ENCODE data around the gene EDN1. TPM values are rescaled to one million over a fixed set of nuclear protein-coding genes. Genes with fewer than 3 reads are reported as not detected.

EDN1 gene
- total RNA-seq, 1 experiment from 2014 or later = 15.1 TPM

GRCh38 chr6:12339022-12339421, 48.9 kb downstream of the EDN1 start:
- intact Hi-C loops (cut with micrococcal nuclease; ENCODE audit: unreplicated experiment) (no loop called here), in situ Hi-C loops (cut with HindIII; ENCODE audit: low pct_unique_long_range_greater_than_20kb, low sequenced_read_pairs) (no loop called here)
- no peaks in the 10 kb centered on the region for H3K36me3 ChIP-seq (ENCODE audit: control insufficient read depth, insufficient read depth, low read length)
- H3K4me3 ChIP-seq (ENCODE audit: low read depth in 2 of 2, low read length in 2 of 2) = no peak overlapping the region
- peak overlapping the region; percentile 98 for H3K27ac ChIP-seq (ENCODE audit: low read length)
- H3K4me1 ChIP-seq (ENCODE audit: control insufficient read depth, insufficient read depth, low read length) = peaks cover 53% of the 10 kb centered on the region
- no peaks in the 10 kb centered on the region for H3K27me3 ChIP-seq (ENCODE audit: control insufficient read depth, insufficient read depth, low read length)
- POLR2A ChIA-PET = no interaction called here
- CTCF ChIA-PET = no interaction called here
- no peaks in the 10 kb centered on the region for H3K9me3 ChIP-seq (ENCODE audit: control insufficient read depth, insufficient read depth, low read depth, low read length)
- ATAC-seq = no peak
- no peak for DNase-seq (ENCODE audit: low read depth, low spot score)
- no peak for TF ChIP-seq REST (IDR thresholded peaks at IDR 0.05; ENCODE audit: insufficient read depth in 1 of 2, low read depth in 2 of 2, low read length in 1 of 2)
- TF ChIP-seq SIN3A (IDR thresholded peaks at IDR 0.05; ENCODE audit: borderline replicate concordance, insufficient read depth, low read depth, low read length) = no peak
- TF ChIP-seq TCF7L2 (IDR thresholded peaks at IDR 0.05; ENCODE audit: low read depth, low read length) = no peak
- TF ChIP-seq CTCF (IDR thresholded peaks at IDR 0.05) = no peak
- TF ChIP-seq POLR2AphosphoS5 (IDR thresholded peaks at IDR 0.05; ENCODE audit: low read depth, low read length) = no peak
- BruUV-seq (replicated peaks) = no TSS peak

GRCh38 chr6:12339808-12340487, 49.8 kb downstream of the EDN1 start:
- no TSS peak for BruUV-seq (replicated peaks)
- H3K27me3 ChIP-seq (ENCODE audit: control insufficient read depth, insufficient read depth, low read length) = no peaks in the 10 kb centered on the region
- DNase-seq (ENCODE audit: low read depth, low spot score) (no peak), ATAC-seq (no peak)
- no peaks in the 10 kb centered on the region for H3K9me3 ChIP-seq (ENCODE audit: control insufficient read depth, insufficient read depth, low read depth, low read length)
- no peak overlapping the region for H3K4me3 ChIP-seq (ENCODE audit: low read depth in 2 of 2, low read length in 2 of 2)
- CTCF ChIA-PET = no interaction called here
- POLR2A ChIA-PET = no interaction called here
- H3K27ac ChIP-seq (ENCODE audit: low read length) = peak overlapping the region; percentile 98
- in situ Hi-C loops (cut with HindIII; ENCODE audit: low pct_unique_long_range_greater_than_20kb, low sequenced_read_pairs) = no loop called here
- intact Hi-C loops (cut with micrococcal nuclease; ENCODE audit: unreplicated experiment) = loop anchor here (5.0 kb wide), 1 partner anchor 48 kb away; the partner anchor contains the start of gene EDN1
- H3K4me1 ChIP-seq (ENCODE audit: control insufficient read depth, insufficient read depth, low read length) = peaks cover 55% of the 10 kb centered on the region
- TF ChIP-seq REST (IDR thresholded peaks at IDR 0.05; ENCODE audit: insufficient read depth in 1 of 2, low read depth in 2 of 2, low read length in 1 of 2) (no peak), SIN3A (IDR thresholded peaks at IDR 0.05; ENCODE audit: borderline replicate concordance, insufficient read depth, low read depth, low read length) (no peak), POLR2AphosphoS5 (IDR thresholded peaks at IDR 0.05; ENCODE audit: low read depth, low read length) (no peak), TCF7L2 (IDR thresholded peaks at IDR 0.05; ENCODE audit: low read depth, low read length) (no peak), CTCF (IDR thresholded peaks at IDR 0.05) (no peak)
- H3K36me3 ChIP-seq (ENCODE audit: control insufficient read depth, insufficient read depth, low read length) = no peaks in the 10 kb centered on the region

Data from Panc1 (cell line).